Measurements from ENCODE around the gene ELOVL5. TPM values are rescaled to one million over a fixed set of nuclear protein-coding genes. Genes with fewer than 3 reads are reported as not detected.

ELOVL5 gene
- total RNA-seq, 4 donors from 2014 or later: 5.6 to 7.2 (median 6.2) TPM

GRCh38 chr6:53336070-53336469 is 12.7 kb downstream of the ELOVL5 start:
- H3K36me3 ChIP-seq: no peaks in the 10 kb centered on the region
- ATAC-seq (peak in 1 of 2 donors; percentile 11), DNase-seq (no peak)
- no peaks in the 10 kb centered on the region for H3K9me3 ChIP-seq
- in situ Hi-C loops (cut with MboI; ENCODE audit: low sequenced_read_pairs in 4 of 4): no loop called here
- H3K4me1 ChIP-seq: peaks cover 0 to 11% of the 10 kb centered on the region in 2 donors
- peak overlapping the region in 1 of 4 donors; percentile 2 for H3K4me3 ChIP-seq
- intact Hi-C loops (cut with DNase I; ENCODE audit: low total_unique reads): no loop called here
- TF ChIP-seq POLR2A (IDR thresholded peaks at IDR 0.05) (no peak), CTCF (IDR thresholded peaks at IDR 0.05 in 4 of 5, conservative IDR thresholded peaks at IDR 0.05 in 1 of 5) (no peak)
- H3K27ac ChIP-seq: peak overlapping the region in 2 of 4 donors; percentile 47 to 61
- H3K27me3 ChIP-seq: no peaks in the 10 kb centered on the region

GRCh38 chr6:53335224-53335994 is 13.3 kb downstream of the ELOVL5 start:
- peaks cover 0 to 11% of the 10 kb centered on the region in 2 donors for H3K4me1 ChIP-seq
- peak in 1 of 2 donors; percentile 14 for ATAC-seq
- in situ Hi-C loops (cut with MboI; ENCODE audit: low sequenced_read_pairs in 4 of 4): no loop called here

GRCh38 chr6:53333439-53334408 is 15.0 kb downstream of the ELOVL5 start:
- no peak for TF ChIP-seq POLR2A (IDR thresholded peaks at IDR 0.05)
- no peak for TF ChIP-seq CTCF (IDR thresholded peaks at IDR 0.05 in 4 of 5, conservative IDR thresholded peaks at IDR 0.05 in 1 of 5)
- peaks cover 0 to 12% of the 10 kb centered on the region in 2 donors for H3K4me1 ChIP-seq
- H3K9me3 ChIP-seq: no peaks in the 10 kb centered on the region
- no peaks in the 10 kb centered on the region for H3K36me3 ChIP-seq
- in situ Hi-C loops (cut with MboI; ENCODE audit: low sequenced_read_pairs in 4 of 4) (no loop called here), intact Hi-C loops (cut with DNase I; ENCODE audit: low total_unique reads) (no loop called here)
- H3K27ac ChIP-seq: no peak overlapping the region
- no peaks in the 10 kb centered on the region for H3K27me3 ChIP-seq
- no peak overlapping the region for H3K4me3 ChIP-seq
- ATAC-seq (no peak), DNase-seq (no peak)

More at GRCh38 chr6:53335224-53335994, 13.3 kb downstream of the ELOVL5 start:
- Histone ChIP-seq H3K27me3 (no peaks in the 10 kb centered on the region), H3K9me3 (no peaks in the 10 kb centered on the region), H3K36me3 (no peaks in the 10 kb centered on the region), H3K27ac (peak overlapping the region in 2 of 4 donors; percentile 47 to 61), H3K4me3 (peak overlapping the region in 1 of 4 donors; percentile 2)
- no peak for TF ChIP-seq CTCF (IDR thresholded peaks at IDR 0.05 in 4 of 5, conservative IDR thresholded peaks at IDR 0.05 in 1 of 5)
- no peak for TF ChIP-seq POLR2A (IDR thresholded peaks at IDR 0.05)
- intact Hi-C loops (cut with DNase I; ENCODE audit: low total_unique reads): no loop called here
- peak in 1 of 2 donors; percentile 13 for DNase-seq

- H3K4me3 ChIP-seq: no peak overlapping the region
- no peak for ATAC-seq
- in situ Hi-C loops (cut with MboI; ENCODE audit: low sequenced_read_pairs in 4 of 4): no loop called here
- no peaks in the 10 kb centered on the region for H3K36me3 ChIP-seq
- H3K27ac ChIP-seq: no peak overlapping the region
- H3K27me3 ChIP-seq: no peaks in the 10 kb centered on the region
- intact Hi-C loops (cut with DNase I; ENCODE audit: low total_unique reads): no loop called here
- no peak for TF ChIP-seq CTCF (IDR thresholded peaks at IDR 0.05 in 4 of 5, conservative IDR thresholded peaks at IDR 0.05 in 1 of 5)
- no peak for DNase-seq
- H3K4me1 ChIP-seq: peaks cover 0 to 9% of the 10 kb centered on the region in 2 donors
- H3K9me3 ChIP-seq: no peaks in the 10 kb centered on the region
Observed at GRCh38 chr6:53331678-53332077, 17.1 kb downstream of the ELOVL5 start.

All from gastrocnemius medialis (tissue), 4 donors.